ENCODE measurements around the gene EFHC1.
A peak's percentile ranks its signal among the peaks of the same experiment; 100 is the strongest.
"Not testable (repeated sequence)": the region's sequence is repeated elsewhere in the genome, so short reads cannot be mapped to it uniquely, and the experiment has no call there.

The EFHC1 gene

GRCh38 chr6:52419809-52420667 lies at the start of gene EFHC1:
Gene EFHC1 (plus strand): TSS chr6:52420342. CDS start chr6:52420411, 69 bp downstream.
- peak; percentile 97 to 98 for DNase-seq

GRCh38 chr6:52371656-52372191 lies 48.4 kb upstream of the EFHC1 start:
- no peak for DNase-seq

GRCh38 chr6:52373151-52373690 lies 46.9 kb upstream of the EFHC1 start:
- DNase-seq: no peak

GRCh38 chr6:52374247-52374646 lies 45.9 kb upstream of the EFHC1 start:
- DNase-seq: no peak

- DNase-seq: no peak
These were observed 44.2 kb upstream of the EFHC1 start for GRCh38 chr6:52375780-52376556.

- DNase-seq: no peak
These were observed 43.4 kb upstream of the EFHC1 start for GRCh38 chr6:52376763-52377162.

- DNase-seq: no peak
These were observed 42.5 kb upstream of the EFHC1 start for GRCh38 chr6:52377538-52378221.

- no peak for DNase-seq
These were observed 38.9 kb upstream of the EFHC1 start for GRCh38 chr6:52381249-52381648.

- DNase-seq: no peak
These were observed 35.9 kb upstream of the EFHC1 start for GRCh38 chr6:52384145-52384766.

- DNase-seq: no peak
These were observed 35.1 kb upstream of the EFHC1 start for GRCh38 chr6:52385074-52385473.

- not testable (repeated sequence) for DNase-seq
These were observed 32.0 kb upstream of the EFHC1 start for GRCh38 chr6:52388119-52388518.

GRCh38 chr6:52388790-52389189 lies 31.4 kb upstream of the EFHC1 start:
- DNase-seq: no peak

- DNase-seq: no peak
These were observed 30.9 kb upstream of the EFHC1 start for GRCh38 chr6:52389264-52389625.

GRCh38 chr6:52389626-52390360 lies 30.3 kb upstream of the EFHC1 start:
- peak; percentile 8 to 44 for DNase-seq

- peak; percentile 37 to 42 for DNase-seq
These were observed 29.8 kb upstream of the EFHC1 start for GRCh38 chr6:52390361-52390727.

GRCh38 chr6:52391599-52391998 lies 28.5 kb upstream of the EFHC1 start:
- no peak for DNase-seq

GRCh38 chr6:52392944-52393343 lies 27.2 kb upstream of the EFHC1 start:
- DNase-seq: no peak

- no peak for DNase-seq
These were observed 26.4 kb upstream of the EFHC1 start for GRCh38 chr6:52393780-52394179.

GRCh38 chr6:52394251-52394666 lies 25.9 kb upstream of the EFHC1 start:
- no peak for DNase-seq

GRCh38 chr6:52395969-52396368 lies 24.2 kb upstream of the EFHC1 start:
- DNase-seq: no peak

GRCh38 chr6:52399511-52400312 lies 20.4 kb upstream of the EFHC1 start:
- DNase-seq: peak; percentile 21 to 43

All from SHP77 (cell line).